ENCODE measurements around the gene RPL35. TPM values are rescaled to one million over a fixed set of nuclear protein-coding genes. Genes with fewer than 3 reads are reported as not detected.
"Not testable (repeated sequence)": the region's sequence is repeated elsewhere in the genome, so short reads cannot be mapped to it uniquely, and the experiment has no call there.

RPL35 gene
- total and polyA plus RNA-seq, 9 donors, result 752 to 7,796 (median 2,205) TPM

- WGBS, 3 donors, result 56 to 59% (median 58%) methylated on average over 12 of the region's 12 CpGs
- intact Hi-C loops (cut with DNase I), result loop anchor here in 1 of 4 donors (5.0 kb wide), 1 partner anchor 57 kb away; no protein-coding TSS in a partner anchor
Observed at GRCh38 chr9:124839612-124840299, 22.0 kb downstream of the RPL35 start.

GRCh38 chr9:124838567-124839275 is 23.0 kb downstream of the RPL35 start:
- H3K9me3 ChIP-seq; H3K27ac ChIP-seq; H3K4me1 ChIP-seq (ENCODE audit: insufficient read depth); H3K27me3 ChIP-seq; H3K36me3 ChIP-seq; DNase-seq: not testable (repeated sequence)
- H3K4me3 ChIP-seq, result peak overlapping the region; percentile 26
- WGBS, 3 donors, result 46 to 67% (median 52%) methylated on average over 24 to 49 of the region's 52 CpGs
- intact Hi-C loops (cut with DNase I), result loop anchor here in 1 of 4 donors (5.0 kb wide), 1 partner anchor 56 kb away; no protein-coding TSS in a partner anchor

More at GRCh38 chr9:124839612-124840299, 22.0 kb downstream of the RPL35 start:
- Histone ChIP-seq H3K36me3 (no peaks in the 10 kb centered on the region), H3K9me3 (no peaks in the 10 kb centered on the region), H3K27me3 (no peaks in the 10 kb centered on the region), H3K4me1 (ENCODE audit: insufficient read depth) (peaks cover 8% of the 10 kb centered on the region), H3K27ac (no peak overlapping the region), H3K4me3 (no peak overlapping the region)
- peak in 1 of 5 donors; percentile 26 for DNase-seq
- TF ChIP-seq CTCF (IDR thresholded peaks at IDR 0.05) (peak in 2 of 3 donors; percentile 10 to 33), EP300 (IDR thresholded peaks at IDR 0.05) (no peak)

GRCh38 chr9:124838132-124838531 is 23.6 kb downstream of the RPL35 start:
- H3K4me3 ChIP-seq; H3K36me3 ChIP-seq; H3K27ac ChIP-seq; DNase-seq; H3K27me3 ChIP-seq; H3K9me3 ChIP-seq; H3K4me1 ChIP-seq (ENCODE audit: insufficient read depth): not testable (repeated sequence)
- WGBS, 3 donors, result 62 to 72% (median 68%) methylated on average over 5 of the region's 5 CpGs
- intact Hi-C loops (cut with DNase I), result loop anchor here in 1 of 4 donors (5.0 kb wide), 1 partner anchor 56 kb away; no protein-coding TSS in a partner anchor

- TF ChIP-seq POLR2A (IDR thresholded peaks at IDR 0.05) (no peak), CTCF (IDR thresholded peaks at IDR 0.05) (no peak), EP300 (IDR thresholded peaks at IDR 0.05) (no peak)
- Histone ChIP-seq H3K4me1 (ENCODE audit: insufficient read depth) (peaks cover 9% of the 10 kb centered on the region), H3K9me3 (no peaks in the 10 kb centered on the region), H3K36me3 (no peaks in the 10 kb centered on the region), H3K27ac (no peak overlapping the region), H3K27me3 (no peaks in the 10 kb centered on the region), H3K4me3 (no peak overlapping the region)
- DNase-seq, result peak; percentile 72 to 86 (median 73)
- intact Hi-C loops (cut with DNase I), result loop anchor here in 1 of 4 donors (5.0 kb wide), 1 partner anchor 53 kb away; no protein-coding TSS in a partner anchor
- 23 to 53% (median 34%) methylated on average over 13 of the region's 13 CpGs for WGBS, 3 donors
Observed at GRCh38 chr9:124835026-124835557, 26.7 kb downstream of the RPL35 start.

GRCh38 chr9:124834591-124834990 is 27.2 kb downstream of the RPL35 start:
- intact Hi-C loops (cut with DNase I), result no loop called here
- no peaks in the 10 kb centered on the region for H3K27me3 ChIP-seq
- no peaks in the 10 kb centered on the region for H3K9me3 ChIP-seq
- 63 to 67% (median 65%) methylated on average over 7 of the region's 7 CpGs for WGBS, 3 donors
- no peak for DNase-seq
- H3K4me1 ChIP-seq (ENCODE audit: insufficient read depth), result peaks cover 7% of the 10 kb centered on the region
- H3K27ac ChIP-seq, result no peak overlapping the region
- TF ChIP-seq CTCF (IDR thresholded peaks at IDR 0.05) (no peak), POLR2A (IDR thresholded peaks at IDR 0.05) (no peak), EP300 (IDR thresholded peaks at IDR 0.05) (no peak)
- H3K36me3 ChIP-seq, result no peaks in the 10 kb centered on the region
- H3K4me3 ChIP-seq, result no peak overlapping the region

Measured in ovary (tissue), 9 donors.